ENCODE results near the gene ASCL3.
"Not testable (repeated sequence)": the region's sequence is repeated elsewhere in the genome, so short reads cannot be mapped to it uniquely, and the experiment has no call there.

ASCL3 gene

DNA sequence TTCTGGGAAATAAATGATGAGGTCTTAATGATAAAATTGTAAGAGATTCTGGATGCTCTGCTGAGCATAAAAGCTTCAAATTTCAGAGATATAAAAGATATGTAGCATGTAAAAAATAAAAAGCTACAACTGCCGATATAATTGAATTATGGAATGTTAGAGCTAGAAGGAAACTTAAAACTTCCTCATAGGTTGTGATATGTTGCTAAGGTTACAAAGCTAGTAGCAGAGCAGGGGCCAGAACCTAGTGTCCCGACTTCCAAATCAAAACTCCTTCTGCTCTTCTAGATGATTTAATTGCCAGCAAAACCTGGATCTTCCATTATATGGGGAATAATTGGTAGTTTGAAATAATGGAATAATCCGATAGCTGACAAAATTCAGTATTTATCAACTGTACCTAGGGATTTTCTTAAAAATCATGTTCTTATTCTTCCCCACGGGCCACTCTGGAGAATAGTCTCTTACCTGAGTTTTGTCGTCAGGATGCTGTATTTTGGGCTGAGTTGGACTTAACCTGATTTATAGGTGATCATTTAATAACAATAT, at the start of gene ASCL3:
ASCL3 (minus strand) TSS at position 499 of the 549 bp plus-strand sequence. CDS start 4,855 bp downstream, outside the sequence.
- no peak for DNase-seq

- no peak for DNase-seq
Measured at GRCh38 chr11:8989453-8989852, 46.6 kb upstream of the ASCL3 start.

- DNase-seq = no peak
Measured at GRCh38 chr11:8988329-8989234, 45.8 kb upstream of the ASCL3 start.

DNA sequence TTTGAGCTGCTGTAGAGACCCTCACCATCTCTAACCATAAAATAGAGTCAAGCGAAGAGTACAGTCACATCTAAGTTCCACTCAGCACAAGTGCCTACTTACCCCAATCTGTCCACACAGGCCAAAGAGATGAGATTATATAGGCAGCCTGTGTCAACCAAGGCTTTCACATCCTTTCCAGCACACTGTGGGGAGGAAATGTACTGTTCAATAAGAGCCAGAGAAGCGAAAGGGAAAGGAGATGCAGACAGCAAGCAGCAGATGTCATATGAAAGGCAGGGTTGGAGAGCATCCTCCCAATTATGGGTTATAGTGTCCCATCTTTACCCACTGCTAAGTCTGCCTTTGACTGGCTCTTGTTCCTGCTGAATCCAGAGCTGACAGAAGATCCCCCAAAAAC, 44.6 kb upstream of the ASCL3 start:
- no peak for DNase-seq

- DNase-seq = not testable (repeated sequence)
Measured at GRCh38 chr11:8986772-8987171, 44.0 kb upstream of the ASCL3 start.

DNA sequence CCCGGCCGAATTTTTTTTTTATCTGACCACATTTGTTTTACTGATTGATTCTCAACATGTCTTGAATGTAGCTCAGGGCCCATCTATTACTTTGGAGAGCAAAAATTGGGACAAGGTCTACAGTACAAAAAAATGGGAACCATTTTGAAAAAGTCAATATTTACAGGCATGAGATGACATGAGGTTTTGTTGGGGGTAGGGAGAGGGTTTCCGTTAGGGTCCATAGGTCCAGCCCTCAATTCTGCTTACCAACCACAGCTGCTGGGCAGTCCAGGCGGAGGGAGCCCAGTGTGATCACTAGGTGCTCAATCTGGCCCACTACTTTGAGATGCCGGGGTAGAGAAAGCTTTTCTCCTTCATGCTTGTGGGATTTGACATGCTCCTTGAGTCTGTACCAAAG, 42.6 kb upstream of the ASCL3 start:
- DNase-seq = no peak

- DNase-seq = no peak
Measured at GRCh38 chr11:8983552-8983951, 40.7 kb upstream of the ASCL3 start.

DNA sequence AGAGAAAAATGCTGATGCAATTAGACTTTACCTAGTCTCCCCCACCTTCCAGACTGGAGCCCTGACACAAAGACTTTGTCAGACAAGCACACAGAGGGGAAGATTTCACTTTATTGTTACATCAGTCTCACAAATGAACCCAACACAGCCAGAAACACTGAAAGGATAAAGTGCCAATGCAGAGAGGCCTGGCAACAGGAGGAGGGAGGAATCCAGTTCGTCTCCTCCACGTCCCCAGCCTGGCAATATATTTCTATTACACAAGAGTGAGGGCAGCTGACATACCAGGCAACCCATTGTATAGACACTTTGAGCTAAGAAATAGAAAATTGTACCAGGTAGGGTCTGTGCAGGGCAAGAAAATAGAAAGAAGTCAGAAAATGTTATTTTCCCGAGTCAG, 37.7 kb upstream of the ASCL3 start:
- no peak for DNase-seq

DNA sequence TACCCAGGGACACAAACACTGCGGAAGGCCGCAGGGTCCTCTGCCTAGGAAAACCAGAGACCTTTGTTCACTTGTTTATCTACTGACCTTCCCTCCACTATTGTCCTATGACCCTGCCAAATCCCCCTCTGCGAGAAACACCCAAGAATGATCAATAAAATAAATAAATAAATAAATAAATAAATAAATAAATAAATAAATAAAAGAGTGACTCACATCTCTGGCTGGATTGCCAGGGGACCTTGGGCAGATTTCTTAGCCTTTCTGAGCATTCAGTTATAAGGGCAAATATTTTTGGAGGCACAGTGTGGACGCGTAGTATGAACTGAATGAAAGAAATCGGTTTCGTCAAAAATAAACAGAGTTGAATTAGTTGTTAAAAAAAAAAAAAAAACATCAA, 36.5 kb upstream of the ASCL3 start:
- not testable (repeated sequence) for DNase-seq

DNA sequence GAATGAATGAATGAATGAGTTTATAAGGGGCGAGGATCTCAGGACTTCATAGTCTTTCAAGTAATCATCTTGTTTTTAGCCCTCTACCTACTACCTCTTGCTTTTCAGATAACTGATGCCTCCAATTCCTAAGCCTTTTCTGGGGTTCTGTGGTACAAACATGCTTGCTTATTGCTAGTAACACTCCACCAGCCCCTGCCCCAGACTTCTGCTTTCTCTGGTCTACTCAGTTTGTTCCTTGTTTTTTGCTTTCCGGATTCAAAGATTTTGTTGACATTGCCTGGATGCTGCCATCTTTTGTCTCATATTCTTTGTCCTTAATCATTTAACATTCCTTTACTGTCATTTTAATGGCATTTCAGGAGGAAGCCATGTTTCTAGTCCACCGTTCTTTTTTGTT, 30.3 kb upstream of the ASCL3 start:
- no peak for DNase-seq

DNA sequence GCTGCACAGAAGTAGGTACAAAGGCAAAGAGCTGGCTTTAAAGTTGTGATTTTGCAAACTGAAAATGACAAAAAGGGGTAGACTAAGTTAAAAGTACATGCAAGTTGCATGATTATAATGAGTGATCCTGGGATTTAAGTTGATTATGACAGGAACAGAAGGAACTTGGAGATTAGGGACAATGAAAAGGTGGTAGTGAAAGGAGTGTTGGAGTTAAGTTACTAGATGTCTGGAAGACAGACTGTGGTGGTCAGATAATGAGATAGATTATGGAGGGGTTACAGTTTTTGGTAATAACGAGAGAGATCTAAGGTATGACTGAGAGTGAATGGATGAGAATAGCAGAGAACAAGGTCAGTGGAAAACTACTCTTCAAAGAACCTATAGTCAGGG, 29.1 kb upstream of the ASCL3 start:
- no peak for DNase-seq

- DNase-seq = no peak
Measured at GRCh38 chr11:8971196-8971923, 28.5 kb upstream of the ASCL3 start.

DNA sequence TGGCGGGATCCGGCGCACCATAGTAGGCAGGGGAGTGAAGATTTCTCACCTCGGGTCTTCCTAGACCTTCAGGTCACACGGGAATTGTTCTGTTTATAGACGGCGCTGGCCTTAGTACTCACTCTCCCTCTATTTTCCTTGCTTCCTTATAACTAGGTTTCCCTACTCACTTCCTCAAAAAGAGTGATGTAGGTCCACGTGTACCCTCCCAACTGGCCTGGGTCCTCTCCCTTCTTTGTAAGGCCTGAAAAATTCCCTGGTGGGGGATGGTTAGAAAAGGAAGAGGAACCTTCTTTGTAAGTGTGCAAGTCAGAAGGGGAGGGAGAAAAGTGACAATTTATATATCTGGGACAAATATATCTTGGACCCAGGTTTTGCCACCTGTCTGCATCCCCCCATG, 24.4 kb upstream of the ASCL3 start:
- no peak for DNase-seq

GRCh38 chr11:8964324-8965320, 21.8 kb upstream of the ASCL3 start, which contains the start of gene TMEM9B:
Gene TMEM9B (minus strand): TSS chr11:8964442. CDS start chr11:8964313, 129 bp downstream.
- DNase-seq = peak; percentile 77

- peak; percentile 78 for DNase-seq
Measured at GRCh38 chr11:8963569-8964323, 20.9 kb upstream of the ASCL3 start.

DNA sequence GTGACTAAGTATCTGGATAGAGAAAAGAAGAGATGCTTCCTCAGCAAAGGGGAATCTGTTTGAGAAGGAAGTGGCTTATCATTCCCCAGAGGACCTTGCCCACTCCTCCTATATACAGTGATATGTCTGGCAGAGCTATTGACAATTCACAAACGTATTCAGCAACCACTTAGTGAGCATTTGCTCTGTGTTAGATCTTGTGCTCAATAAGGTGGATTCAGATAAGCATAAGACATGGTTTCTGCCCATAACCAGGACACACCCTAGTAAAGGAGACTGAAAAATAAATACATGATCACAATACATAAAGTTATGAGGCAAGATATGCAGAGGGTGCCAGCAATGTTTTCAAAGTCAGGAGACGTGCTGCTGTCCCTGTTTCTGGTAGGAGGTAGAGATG, 20.0 kb upstream of the ASCL3 start:
- DNase-seq = no peak

DNA sequence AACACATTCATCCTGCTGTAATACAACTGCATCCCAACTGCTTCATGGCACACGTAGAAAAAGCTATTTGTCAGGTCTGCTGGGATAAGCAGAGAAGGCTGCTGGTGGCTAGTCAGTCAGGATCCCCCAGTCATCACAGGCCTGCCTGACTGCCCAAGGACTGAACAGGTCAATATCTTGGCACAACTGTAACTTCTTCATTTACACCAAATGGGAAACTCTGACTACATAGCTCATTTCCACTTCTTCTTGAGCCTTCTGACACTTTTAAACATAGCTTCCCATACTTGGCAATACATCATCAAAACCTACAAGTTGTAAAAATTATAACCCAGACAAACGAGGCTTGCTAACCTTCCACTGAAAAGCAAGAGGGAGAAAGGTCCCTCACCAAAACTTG, 18.6 kb upstream of the ASCL3 start:
- DNase-seq = no peak

DNA sequence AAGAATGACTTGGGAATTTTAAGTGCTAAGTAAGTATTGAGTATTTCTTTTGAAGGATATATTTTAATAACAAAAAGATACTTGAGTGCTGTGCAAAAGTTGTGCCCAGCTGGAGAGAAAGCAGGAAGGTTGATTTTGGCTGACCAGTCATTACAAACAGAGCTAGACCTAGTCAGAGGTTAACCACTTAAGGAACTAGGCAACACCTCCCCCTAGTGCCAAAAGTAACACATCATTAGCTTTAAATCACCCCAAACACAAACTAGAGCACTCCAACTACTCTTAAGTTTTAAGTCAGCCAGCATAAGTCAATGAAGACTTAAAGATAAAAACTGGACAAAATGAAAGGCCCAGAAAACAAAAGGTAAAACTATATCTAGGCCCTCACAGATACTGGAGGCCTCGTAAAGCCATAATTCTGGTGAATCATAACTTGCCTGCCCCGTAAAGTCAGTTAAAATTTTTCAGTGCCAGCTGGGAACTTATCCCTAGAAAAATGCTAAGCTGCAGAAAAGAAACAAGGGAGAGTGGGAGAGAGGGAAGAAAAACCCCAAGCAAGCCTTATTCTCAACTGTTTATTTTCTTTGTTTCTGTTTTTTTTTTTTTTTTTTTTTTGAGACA, 16.8 kb upstream of the ASCL3 start:
- DNase-seq = no peak

- DNase-seq = no peak
Measured at GRCh38 chr11:8956860-8957259, 14.0 kb upstream of the ASCL3 start.

- no peak for DNase-seq
Measured at GRCh38 chr11:8948886-8949285, 6.1 kb upstream of the ASCL3 start.
